SKM-1 treated with dmso at 0.1 percent for 144 hours (cell line): ENCODE results near the gene UTP4.
"Not testable (repeated sequence)": the region's sequence is repeated elsewhere in the genome, so short reads cannot be mapped to it uniquely, and the experiment has no call there.

Experiments used
- DNase-seq: peaks from one replicate; lab custom pipeline; 2025; ENCODE audit not compliant: unreplicated experiment; lab: John Stamatoyannopoulos, UW

The UTP4 gene

DNA sequence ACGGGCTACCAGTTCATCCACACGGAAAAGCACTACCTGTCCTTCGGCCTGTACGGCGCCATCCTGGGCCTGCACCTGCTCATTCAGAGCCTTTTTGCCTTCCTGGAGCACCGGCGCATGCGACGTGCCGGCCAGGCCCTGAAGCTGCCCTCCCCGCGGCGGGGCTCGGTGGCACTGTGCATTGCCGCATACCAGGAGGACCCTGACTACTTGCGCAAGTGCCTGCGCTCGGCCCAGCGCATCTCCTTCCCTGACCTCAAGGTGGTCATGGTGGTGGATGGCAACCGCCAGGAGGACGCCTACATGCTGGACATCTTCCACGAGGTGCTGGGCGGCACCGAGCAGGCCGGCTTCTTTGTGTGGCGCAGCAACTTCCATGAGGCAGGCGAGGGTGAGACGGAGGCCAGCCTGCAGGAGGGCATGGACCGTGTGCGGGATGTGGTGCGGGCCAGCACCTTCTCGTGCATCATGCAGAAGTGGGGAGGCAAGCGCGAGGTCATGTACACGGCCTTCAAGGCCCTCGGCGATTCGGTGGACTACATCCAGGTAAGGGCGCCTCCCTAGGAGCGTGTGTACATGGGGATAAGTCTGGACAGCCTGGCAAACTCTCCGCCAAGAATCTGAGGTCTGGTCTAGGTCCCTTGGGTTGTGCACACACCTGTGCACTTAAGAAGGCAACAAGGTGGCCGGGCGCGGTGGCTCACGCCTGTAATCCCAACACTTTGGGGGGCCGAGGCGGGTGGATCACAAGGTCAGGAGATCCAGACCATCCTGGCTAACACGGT lies 22.8 kb upstream of the UTP4 start:
- no peak for DNase-seq

DNA sequence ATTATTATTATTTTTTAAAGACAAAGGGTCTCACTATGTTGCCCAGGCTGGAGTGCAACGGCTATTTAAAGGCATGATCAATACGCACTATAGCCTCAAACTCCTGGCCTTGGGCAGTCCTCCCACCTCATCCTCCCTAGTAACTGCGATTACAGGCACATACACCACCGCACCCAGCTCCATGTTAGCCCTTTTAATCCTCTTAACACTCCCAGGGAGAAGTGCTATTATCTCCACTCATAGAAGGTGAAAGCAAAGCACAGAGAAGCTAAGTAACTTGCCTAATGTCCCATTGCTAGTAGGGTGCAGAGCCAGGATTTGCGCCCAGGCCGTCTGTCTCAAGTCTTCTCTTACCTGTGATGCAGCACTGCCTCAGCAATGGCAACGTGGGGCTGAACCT lies 22.0 kb upstream of the UTP4 start:
- DNase-seq: no peak

DNA sequence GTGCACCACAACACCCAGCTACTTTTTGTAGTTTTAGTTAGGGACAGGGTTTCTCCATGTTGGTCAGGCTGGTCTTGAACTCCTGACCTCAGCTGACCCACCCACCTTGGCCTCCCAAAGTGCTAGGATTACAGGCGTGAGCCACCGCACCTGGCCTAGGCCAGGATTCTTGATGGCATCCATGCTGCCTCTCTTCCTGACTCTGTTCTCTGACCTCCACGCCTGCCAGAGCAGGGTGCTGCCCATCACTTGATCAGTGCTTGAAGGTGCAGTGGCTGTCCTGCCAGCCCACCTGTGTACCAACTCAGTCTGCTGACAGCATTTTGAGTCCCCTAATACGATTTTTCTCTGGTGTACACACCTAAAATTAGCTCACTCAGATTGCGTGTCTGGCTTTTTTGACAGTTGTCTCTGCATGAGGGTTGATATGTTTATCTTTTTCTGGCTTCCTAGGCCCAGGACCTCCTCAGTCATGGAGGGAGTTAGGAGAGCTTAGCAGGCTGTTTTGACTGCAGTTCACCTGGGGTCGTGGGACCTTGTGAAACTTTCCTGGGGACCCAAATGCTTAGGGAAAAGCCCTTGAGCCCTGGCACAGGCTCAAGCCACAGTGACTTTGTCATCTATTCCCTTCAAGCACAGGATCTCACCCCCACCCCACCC lies 21.1 kb upstream of the UTP4 start:
- no peak for DNase-seq

DNA sequence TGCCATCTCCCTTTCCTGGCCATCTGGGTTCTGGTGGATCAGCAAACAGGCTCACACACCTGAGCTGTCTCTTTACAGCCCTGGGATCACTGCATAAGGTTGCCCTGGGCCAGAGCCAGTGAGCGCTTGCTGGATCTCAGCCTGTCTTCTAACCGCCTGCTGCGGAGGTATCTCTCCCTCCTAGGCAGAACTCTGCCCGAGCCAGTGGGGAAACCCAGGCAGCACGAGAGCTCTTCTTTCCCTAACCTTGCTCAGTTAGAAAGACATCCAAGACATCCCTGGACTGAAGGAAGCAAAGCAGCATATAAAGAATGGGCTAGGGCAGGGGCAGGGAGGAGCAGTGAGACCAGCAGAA lies 20.6 kb upstream of the UTP4 start:
- no peak for DNase-seq

DNA sequence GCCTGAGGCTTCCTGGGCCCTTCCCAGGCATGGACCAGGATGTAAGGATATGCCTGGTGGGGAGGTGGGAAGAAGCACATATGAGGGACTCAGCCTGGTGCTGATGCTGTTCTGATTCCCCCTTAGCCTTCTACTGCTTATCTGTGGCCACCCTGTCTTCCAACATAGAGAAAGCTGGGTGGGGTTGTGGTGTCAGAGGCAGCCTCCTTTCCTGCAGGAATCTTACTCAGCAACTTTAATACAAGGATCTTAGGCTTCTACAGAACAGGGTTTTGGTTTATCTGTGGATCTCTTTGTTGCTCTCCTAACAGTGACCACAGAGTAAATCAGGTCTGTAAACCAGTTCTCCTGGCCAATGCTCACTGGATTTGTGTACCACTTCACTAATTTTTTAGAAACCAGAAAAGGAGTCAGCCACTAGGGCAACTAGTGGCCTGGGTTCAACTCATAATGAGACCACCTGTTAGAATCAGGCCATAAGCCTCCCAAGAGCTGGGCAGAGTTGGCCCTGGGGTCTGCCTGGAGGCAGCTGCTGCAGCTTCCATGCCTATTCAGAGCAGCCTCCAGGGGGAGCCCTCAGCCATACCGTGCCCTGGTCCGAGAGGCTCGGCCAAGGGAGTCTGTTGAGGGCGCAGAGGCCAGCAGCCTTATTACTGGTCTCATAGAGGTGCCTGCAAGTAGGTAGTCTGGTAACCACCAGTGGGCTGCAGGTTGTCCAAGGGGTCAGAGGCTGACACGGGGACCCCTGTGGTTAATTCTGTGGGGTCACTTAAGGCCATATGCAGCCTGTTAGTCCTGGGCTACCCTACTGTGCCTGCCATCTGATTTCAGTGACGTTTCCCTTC lies 19.9 kb upstream of the UTP4 start:
- peak; percentile 56 for DNase-seq

DNA sequence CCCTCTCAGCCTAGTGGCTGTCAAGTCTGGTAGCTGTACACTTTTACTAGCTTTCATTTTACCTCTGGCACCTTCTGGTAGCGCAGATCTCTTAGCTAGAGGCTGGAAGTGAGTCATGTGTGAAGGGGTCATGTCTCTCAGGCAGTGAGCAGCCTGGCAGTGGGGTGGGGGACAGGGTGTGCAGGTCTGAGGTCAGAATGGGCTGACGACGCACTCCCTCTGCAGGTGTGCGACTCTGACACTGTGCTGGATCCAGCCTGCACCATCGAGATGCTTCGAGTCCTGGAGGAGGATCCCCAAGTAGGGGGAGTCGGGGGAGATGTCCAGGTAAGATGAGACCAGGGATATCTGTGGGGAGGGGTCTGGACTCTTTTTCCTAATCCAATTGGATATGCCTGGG lies 19.2 kb upstream of the UTP4 start:
- DNase-seq: no peak

DNA sequence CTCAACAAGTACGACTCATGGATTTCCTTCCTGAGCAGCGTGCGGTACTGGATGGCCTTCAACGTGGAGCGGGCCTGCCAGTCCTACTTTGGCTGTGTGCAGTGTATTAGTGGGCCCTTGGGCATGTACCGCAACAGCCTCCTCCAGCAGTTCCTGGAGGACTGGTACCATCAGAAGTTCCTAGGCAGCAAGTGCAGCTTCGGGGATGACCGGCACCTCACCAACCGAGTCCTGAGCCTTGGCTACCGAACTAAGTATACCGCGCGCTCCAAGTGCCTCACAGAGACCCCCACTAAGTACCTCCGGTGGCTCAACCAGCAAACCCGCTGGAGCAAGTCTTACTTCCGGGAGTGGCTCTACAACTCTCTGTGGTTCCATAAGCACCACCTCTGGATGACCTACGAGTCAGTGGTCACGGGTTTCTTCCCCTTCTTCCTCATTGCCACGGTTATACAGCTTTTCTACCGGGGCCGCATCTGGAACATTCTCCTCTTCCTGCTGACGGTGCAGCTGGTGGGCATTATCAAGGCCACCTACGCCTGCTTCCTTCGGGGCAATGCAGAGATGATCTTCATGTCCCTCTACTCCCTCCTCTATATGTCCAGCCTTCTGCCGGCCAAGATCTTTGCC lies 18.0 kb upstream of the UTP4 start:
- DNase-seq: no peak

DNA sequence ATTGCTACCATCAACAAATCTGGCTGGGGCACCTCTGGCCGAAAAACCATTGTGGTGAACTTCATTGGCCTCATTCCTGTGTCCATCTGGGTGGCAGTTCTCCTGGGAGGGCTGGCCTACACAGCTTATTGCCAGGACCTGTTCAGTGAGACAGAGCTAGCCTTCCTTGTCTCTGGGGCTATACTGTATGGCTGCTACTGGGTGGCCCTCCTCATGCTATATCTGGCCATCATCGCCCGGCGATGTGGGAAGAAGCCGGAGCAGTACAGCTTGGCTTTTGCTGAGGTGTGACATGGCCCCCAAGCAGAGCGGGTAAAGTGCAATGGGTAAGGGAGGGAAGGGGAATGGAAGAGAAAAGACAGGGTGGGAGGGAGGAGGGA lies 17.5 kb upstream of the UTP4 start:
- no peak for DNase-seq

DNA sequence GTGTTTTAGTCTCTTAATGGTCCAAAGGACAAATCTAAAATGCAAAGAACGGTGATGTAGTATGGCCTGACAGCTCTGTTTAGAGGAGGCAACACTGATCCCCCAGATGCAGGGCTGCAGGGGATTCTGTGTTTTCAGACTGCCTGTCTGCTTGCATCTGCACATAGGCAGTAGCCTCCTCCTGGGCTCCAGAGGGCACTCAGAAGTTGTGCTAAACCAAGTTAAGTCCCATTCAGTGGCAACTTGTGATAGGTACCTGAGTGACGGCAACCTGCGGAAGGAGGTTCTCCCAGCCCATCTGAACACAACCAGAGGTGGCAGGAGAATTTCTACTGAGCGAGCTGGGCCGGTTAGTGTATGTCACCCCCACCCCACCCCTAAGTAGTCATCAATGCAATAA lies 17.1 kb upstream of the UTP4 start:
- no peak for DNase-seq

DNA sequence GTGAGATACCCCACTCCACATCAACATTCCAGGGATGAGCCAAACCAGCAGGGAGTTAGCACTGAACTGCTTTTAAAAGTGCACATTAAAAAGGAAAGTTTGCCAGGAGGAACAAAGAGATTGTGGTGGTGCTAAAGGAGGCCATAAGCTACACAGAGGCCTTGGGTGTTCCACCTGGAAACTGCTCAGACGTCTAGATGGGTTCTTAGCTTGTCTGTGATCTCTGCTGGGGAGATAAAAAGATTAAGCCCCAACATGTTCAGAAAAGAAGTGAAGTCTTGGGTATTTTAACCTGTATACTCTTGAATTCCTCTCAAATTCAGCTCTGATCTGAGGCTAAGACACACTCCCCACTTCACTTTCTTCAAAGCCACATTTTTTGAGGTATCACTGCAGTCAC lies 16.6 kb upstream of the UTP4 start:
- DNase-seq: no peak

DNA sequence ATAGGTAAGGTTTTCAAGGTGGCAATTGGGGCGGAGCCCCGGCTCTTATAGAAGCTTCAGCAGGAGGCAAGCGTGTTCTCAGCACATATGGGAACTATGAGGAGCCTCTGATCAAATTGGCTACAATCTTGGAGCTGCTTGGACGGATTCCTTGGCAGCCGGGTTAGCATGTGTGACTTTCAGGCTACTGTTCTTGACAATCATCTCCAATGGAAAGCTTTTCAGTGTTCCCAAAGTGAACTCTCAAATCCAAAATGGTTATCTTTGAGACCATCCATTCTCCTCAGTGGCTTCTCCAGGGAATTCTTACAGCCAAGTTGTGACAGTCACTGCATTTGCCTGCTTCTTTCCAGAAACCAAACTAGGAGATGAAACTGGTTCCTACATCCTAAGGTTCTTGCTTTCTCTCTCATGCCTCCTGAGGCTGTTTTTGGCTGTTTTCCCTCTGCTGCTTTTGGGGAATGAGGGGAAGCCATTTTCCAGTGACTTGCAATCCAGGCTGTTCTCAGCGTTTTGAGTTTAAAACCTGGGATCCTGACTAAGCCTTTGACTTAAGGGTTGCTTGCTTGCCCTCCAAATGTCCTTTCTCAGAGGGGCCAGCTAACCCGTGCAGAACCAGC lies 16.1 kb upstream of the UTP4 start:
- no peak for DNase-seq

DNA sequence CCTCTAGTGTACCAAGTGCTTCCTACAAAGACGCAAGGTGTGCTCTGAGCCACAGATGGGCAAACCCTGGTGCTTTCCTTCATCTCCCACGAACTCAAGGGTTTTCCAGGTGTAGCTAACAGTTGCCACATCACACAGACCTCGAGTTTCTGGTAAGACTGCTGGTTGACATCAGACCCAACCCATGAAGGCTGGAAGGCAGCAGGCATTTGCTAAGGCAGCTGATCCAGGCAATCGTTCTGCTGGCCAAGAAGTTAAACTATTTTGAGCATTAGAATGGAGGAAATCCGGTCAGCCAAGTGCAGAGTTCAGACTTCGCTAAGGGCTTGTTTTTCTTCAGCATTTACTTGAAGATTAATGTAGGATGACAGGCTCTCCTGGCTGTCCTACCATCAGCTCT lies 15.5 kb upstream of the UTP4 start:
- DNase-seq: no peak

DNA sequence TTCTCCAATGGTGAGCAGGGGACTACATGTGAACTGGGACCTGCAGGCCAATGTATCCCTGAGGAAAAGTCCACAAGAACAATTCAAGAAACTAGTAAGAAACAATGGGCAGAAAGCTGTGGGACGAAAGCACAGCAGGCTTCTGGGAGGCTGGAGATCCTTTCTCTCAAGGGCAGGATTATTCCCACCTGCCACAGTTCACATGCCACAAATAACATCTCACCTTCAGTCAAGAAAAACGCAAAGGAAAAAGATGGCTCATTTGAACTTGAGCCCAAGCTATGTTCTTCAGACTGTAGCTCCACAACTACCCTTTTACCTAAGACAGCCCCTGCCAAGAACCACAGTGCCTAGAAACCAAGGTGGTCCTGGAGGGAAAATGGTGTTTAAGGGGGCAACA lies 14.0 kb upstream of the UTP4 start:
- no peak for DNase-seq

DNA sequence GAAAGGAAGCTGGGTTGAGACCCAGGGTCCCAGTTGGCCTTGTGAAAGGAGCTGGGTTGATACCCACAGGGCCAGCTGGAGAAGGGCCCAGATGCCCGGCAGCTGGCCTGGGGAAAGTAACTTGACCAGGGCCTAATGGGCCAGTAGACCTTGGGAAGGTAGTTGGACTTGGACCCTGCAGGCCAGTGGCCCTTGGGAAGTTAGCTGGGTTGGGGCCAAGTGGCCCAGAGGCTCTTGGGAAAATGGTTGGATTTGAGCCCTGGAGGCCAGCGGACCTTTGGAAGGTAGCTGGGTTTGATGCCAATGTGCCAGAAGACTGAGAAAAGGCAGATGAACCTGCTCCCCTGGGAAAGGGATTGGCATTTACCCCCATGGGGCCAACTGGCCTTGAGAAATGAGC lies 13.5 kb upstream of the UTP4 start:
- no peak for DNase-seq

DNA sequence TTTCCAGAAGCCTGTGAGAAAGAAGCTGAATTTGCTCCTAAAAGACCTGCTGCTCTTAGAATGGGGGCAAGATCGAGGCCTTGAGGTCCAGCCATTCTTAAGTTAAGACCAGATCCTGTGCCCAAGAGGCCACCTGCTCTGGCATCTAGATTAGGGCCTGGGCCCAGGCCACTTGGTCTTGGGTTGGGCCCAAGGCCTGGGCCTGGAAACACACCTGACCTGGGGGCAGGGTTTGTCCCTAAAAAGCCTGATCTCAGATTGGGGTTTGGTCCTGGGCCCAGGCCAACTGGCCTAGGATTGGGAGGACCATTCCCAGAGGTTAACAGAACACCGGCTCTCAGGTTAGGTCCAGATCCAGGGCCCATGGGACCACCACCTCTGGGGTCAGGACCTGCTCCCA lies 12.9 kb upstream of the UTP4 start:
- DNase-seq: no peak

DNA sequence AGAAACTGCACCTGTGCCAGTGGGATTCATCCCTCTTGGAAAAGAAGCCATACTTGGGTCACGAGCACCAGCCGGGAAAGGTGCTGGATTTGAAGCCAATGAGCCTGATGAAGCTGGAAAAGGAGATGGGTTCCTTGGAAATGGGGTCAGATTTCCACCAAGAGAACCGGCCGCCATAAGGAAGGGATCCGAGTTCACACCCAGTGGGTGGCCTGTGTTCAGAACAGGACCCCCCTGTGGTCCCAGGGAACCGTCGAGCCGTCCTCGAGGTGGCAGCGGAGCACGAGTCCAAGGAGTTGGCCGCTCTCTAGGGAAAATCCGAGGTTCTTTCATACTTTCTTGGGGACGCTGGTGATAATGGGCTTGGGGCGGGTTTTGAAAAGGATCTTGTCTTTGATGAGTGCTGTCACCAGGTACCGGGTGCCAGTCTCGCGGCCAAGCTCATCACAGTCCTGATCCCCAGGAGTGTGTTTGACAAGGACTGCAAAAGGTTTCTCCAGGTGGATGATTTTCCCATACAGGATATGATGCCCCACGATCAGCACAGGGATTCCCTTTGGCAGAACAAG lies 12.3 kb upstream of the UTP4 start:
- no peak for DNase-seq

DNA sequence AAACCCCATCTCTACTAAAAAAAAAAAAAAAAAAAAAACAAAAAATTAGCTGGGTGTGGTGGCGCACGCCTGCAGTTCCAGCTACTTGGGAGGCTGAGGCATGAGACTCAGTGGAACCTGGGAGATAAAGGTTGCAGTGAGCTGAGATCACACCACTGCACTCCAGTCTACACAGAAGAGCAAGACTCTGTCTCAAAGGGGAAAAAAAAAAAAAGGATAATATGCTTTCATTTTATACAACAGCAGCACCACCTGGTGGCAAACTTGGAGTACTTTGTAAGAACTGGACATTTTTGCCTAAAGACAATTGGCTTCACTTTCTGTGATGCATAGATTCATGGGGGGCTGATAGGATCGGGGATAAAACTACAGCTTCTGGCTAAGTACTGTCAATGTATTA lies 8.5 kb upstream of the UTP4 start:
- peak; percentile 53 for DNase-seq

DNA sequence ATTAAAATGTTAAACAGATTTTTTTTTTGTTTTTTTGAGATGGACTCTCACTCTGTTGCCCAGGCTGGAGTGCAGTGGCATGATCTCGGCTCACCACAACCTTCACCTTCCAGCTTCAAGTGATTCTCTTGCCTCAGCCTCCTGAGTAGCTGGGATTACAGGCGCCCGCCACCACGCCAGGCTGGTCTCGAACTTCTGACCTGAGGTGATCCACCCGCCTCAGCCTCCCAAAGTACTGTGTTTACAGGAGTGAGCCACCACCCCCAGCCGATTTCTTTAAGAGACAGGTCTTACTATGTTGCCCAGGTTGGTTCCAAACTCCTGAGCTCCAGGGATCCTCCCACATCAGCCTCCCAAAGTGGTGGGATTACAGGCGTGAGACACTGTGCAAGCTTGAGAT lies 8.0 kb upstream of the UTP4 start:
- not testable (repeated sequence) for DNase-seq

DNA sequence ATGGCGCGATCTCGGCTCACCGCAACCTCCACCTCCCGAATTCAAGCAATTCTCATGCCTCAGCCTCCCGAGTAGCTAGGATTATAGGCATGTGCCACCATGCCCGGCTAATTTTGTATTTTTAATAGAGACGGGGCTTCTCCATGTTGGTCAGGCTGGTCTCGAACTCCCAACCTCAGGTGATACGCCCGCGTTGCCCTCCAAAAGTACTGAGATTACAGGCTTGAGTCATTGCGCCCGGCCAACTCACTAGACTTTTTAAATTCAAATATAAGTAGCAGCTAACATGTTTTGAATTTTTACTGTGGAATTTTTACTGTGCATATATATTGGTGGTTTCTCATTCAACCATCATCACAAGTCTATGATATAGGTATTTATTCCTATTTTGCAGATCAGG lies 7.5 kb upstream of the UTP4 start:
- DNase-seq: not testable (repeated sequence)

DNA sequence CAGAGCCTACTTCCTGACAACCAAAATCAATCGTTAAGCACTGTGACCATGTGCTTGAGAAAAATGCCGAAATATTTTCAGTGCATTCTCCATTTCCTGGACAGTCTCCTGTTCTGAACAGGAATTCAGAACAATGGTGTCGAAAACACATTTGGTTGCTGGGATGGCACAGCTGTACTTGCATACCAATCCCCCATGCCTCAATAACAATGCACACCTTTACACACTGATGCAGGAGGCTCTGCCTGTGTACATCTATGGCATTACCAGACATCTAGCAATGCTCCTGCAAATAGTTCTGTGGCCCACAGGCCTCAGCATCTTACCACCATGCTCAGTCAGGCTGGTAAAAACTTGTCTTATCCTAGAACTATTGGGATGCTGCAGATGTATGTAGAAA lies 6.2 kb upstream of the UTP4 start:
- DNase-seq: no peak

DNA sequence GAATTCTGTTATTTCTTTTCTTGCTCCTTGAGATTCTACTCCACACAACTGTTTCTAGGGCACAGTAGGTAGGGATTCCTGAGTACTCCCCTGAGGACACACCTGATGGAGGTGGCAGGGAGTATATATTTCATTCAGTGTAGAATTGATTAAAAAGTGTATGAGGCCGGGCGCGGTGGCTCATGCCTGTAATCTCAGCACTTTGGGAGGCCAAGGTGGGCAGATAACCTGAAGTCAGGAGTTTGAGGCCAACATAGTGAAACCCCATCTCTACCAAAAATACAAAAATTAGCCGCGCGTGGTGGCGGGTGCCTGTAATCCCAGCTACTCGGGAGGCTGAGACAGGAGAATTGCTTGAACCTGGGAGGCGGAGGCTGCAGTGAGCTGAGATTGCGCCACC lies 5.6 kb upstream of the UTP4 start:
- not testable (repeated sequence) for DNase-seq
